BJ (cell line): ENCODE results near the gene TMIE. TPM values are rescaled to one million over a fixed set of nuclear protein-coding genes. Genes with fewer than 3 reads are reported as not detected.

Experiments
- CTCF ChIA-PET: fragments of 350-600 bp; formaldehyde crosslinking; extraction: SDS; loops from one replicate; lab custom pipeline; 2021; ENCODE audit warnings: antibody characterized with exemption, inconsistent platforms; lab: Yijun Ruan, JAX
- POLR2A ChIA-PET: fragments of 300-600 bp; sonication (Branson Sonifier 250); formaldehyde crosslinking; extraction: SDS; loops from one replicate; lab custom pipeline; 2021; ENCODE audit warnings: antibody characterized with exemption; lab: Charles Lee
- DNase-seq: peaks from one replicate; pipeline ENCODE4 v3.0.0-alpha.2; 2011; ENCODE audit warnings: low read depth
- H3K27me3 ChIP-seq: 2 replicates; pipeline ENCODE4 v1.6.0; 2011; ENCODE audit warnings: low read length; ENCODE audit not compliant: control insufficient read depth, insufficient read depth
- H3K36me3 ChIP-seq: 2 replicates; pipeline ENCODE4 v1.5.1; 2011; ENCODE audit warnings: low read length; ENCODE audit not compliant: control insufficient read depth, insufficient read depth
- H3K4me3 ChIP-seq: 2 replicates; pipeline ENCODE4 v1.5.1; 2011; ENCODE audit warnings: low read depth, mild to moderate bottlenecking, control low read depth, low read length
- polyA plus RNA-seq: library from polyadenylated mRNA; depleted of rRNA; stranded (reverse); fragments of >200 nt; gene quantifications from 2 replicates; pipeline ENCODE4 v1.2.3, GENCODE V29; 2011; rRNA removed
- small RNA-seq: library from RNA; depleted of rRNA; stranded (forward); fragments of <200 nt; gene quantifications from one replicate; pipeline ENCODE3, GENCODE V24; 2012; ENCODE audit warnings: low replicate concordance, low read depth; ENCODE audit not compliant: insufficient read length
- TF ChIP-seq, protein P1 (sequence below): IDR thresholded peaks from 2 replicates; pipeline ENCODE4 v1.5.1; 2011; ENCODE audit warnings: low read depth, mild to moderate bottlenecking, control low read depth, inconsistent platforms, low read length, moderate library complexity; ENCODE audit not compliant: insufficient read depth

TMIE gene
- polyA plus RNA-seq, 1 experiment: 0.27 TPM

DNA sequence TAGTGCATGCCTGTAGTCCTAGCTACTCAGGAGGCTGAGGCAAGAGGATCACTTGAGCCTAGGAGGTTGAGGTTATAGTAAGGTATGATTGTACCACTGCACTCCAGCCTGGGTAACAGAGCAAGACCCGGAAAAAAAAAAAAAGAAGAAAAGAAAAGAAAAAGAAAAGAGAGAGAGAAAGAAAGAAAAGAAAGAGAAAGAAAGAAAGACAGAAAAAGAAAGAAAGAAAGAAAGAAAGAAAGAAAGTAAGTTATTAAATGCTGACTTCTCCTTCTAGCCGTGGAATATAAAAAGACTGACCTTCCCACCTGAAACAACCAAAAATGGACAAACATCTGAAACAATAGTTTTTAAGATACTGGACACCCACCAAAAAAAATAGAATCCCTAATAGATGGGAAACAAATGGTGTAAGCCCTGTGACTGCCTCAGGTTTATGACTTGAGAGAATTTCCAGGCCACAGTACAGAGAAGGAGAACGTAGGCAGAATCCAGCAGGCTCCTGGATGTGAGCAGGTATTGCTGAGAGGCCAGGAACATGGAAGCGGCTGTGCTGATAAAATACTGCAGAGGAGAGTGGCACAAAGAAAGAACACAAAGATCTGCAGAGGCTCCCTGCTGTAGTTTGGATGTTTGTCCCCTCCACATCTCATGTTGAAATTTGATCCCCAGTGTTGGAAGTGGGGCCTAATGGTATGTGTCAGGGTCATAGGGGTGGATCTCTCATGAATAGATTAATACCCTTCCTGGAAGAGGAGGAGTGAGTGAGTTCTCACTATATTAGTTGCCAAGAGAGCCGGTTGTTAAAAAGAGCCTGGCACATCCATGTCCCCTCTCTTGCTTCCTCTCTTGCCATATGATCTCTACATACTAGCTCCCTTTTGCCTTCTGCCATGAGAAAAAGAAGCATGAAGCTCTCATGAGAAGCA is 58.3 kb downstream of the TMIE start:
- Histone ChIP-seq H3K4me3 (no peak overlapping the region), H3K36me3 (no peaks in the 10 kb centered on the region), H3K27me3 (no peaks in the 10 kb centered on the region)
- DNase-seq: no peak
- TF ChIP-seq, protein P1, sequence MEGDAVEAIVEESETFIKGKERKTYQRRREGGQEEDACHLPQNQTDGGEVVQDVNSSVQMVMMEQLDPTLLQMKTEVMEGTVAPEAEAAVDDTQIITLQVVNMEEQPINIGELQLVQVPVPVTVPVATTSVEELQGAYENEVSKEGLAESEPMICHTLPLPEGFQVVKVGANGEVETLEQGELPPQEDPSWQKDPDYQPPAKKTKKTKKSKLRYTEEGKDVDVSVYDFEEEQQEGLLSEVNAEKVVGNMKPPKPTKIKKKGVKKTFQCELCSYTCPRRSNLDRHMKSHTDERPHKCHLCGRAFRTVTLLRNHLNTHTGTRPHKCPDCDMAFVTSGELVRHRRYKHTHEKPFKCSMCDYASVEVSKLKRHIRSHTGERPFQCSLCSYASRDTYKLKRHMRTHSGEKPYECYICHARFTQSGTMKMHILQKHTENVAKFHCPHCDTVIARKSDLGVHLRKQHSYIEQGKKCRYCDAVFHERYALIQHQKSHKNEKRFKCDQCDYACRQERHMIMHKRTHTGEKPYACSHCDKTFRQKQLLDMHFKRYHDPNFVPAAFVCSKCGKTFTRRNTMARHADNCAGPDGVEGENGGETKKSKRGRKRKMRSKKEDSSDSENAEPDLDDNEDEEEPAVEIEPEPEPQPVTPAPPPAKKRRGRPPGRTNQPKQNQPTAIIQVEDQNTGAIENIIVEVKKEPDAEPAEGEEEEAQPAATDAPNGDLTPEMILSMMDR: no peak
- ChIA-PET CTCF (no interaction called here), POLR2A (no interaction called here)

Small RNAs within 50 kb of the gene (small RNA-seq; reads per million reads assigned to genes)
- gene PRSS45: not detected

Other genes with a start within 250 kb of the TMIE start
- not detected in 2 replicates for gene LTF, start 236.5 kb upstream of the TMIE start, polyA plus RNA-seq
- gene RTP3, start 203.4 kb upstream of the TMIE start, polyA plus RNA-seq: not detected in 2 replicates
- gene LRRC2, start 135.1 kb upstream of the TMIE start, polyA plus RNA-seq: 0.55 and 1.2 TPM in 2 replicates
- gene FAM240A, start 88.9 kb upstream of the TMIE start, polyA plus RNA-seq: not detected in 2 replicates
- gene ALS2CL, start 7.7 kb upstream of the TMIE start, polyA plus RNA-seq: 3.2 and 7.2 TPM in 2 replicates
- not detected in 2 replicates for gene PRSS50, start 16.5 kb downstream of the TMIE start, polyA plus RNA-seq
- 0.97 and 1.0 TPM in 2 replicates for gene MYL3, start 162.1 kb downstream of the TMIE start, polyA plus RNA-seq
- gene PTH1R, start 176.3 kb downstream of the TMIE start, polyA plus RNA-seq: 1.3 and 2.1 TPM in 2 replicates